A673 (cell line): ENCODE results near the gene KMT5B.

ENCODE experiments used
- EZH2 ChIP-seq: fragments of 200-600 bp; sonication (generic); IDR thresholded peaks from 2 replicates; pipeline ENCODE4 v1.6.1; 2017; ENCODE audit warnings: borderline replicate concordance, low read depth, mild to moderate bottlenecking, mixed read lengths, antibody characterized with exemption, low read length; ENCODE audit not compliant: poor library complexity, severe bottlenecking
- TF ChIP-seq, protein P1 (sequence below): fragments of 300-800, 200-600 bp; sonication (generic); conservative IDR thresholded peaks from 2 replicates; pipeline ENCODE4 v1.5.1; 2017; ENCODE audit warnings: low read depth, mild to moderate bottlenecking, antibody characterized with exemption, low read length, moderate library complexity, mixed read lengths

DNA sequence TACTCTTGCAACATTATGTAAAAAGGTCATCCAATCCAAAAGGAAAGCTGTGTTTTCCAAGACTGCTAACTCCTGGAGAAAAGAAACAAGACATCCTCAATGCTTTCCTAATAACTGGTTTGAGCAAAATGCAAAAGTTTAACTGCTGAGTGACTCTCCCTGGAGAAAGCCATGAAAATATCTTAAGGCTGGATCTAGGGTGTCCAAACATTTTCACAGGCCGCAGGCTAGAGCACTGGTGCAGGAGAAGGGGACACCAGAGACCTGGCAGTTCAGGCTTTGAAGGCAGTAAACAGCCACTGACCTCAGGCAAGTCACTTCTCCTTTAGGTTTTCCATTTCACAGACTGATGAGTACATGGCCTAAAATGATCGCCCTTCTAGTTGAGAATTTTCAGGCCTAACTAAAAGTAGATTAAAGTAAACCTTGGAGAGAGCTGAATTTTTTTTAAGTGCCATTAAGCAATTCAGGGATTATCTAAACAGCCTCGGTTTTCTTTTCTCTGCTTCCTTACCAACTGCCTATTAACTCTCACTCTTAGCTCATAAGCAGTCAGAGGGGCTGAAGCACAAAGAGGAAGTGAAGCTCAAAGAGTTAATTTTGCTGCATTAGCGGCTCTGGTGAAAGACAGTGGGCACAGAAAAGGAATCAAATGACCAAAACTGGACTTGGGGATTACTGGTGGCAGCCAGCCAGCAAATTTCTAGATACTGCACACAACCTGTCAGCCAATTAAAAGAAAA lies 94.2 kb downstream of the KMT5B start:
- TF ChIP-seq, protein P1, sequence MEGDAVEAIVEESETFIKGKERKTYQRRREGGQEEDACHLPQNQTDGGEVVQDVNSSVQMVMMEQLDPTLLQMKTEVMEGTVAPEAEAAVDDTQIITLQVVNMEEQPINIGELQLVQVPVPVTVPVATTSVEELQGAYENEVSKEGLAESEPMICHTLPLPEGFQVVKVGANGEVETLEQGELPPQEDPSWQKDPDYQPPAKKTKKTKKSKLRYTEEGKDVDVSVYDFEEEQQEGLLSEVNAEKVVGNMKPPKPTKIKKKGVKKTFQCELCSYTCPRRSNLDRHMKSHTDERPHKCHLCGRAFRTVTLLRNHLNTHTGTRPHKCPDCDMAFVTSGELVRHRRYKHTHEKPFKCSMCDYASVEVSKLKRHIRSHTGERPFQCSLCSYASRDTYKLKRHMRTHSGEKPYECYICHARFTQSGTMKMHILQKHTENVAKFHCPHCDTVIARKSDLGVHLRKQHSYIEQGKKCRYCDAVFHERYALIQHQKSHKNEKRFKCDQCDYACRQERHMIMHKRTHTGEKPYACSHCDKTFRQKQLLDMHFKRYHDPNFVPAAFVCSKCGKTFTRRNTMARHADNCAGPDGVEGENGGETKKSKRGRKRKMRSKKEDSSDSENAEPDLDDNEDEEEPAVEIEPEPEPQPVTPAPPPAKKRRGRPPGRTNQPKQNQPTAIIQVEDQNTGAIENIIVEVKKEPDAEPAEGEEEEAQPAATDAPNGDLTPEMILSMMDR: no peak
- no peak for TF ChIP-seq EZH2
